Upper lobe of left lung (tissue), 6 donors: ENCODE data around the gene ATAD3A. TPM values are rescaled to one million over a fixed set of nuclear protein-coding genes. Genes with fewer than 3 reads are reported as not detected.
A peak's percentile ranks its signal among the peaks of the same experiment; 100 is the strongest.

Source experiments
- ATAC-seq, 2 donors: fragments of 200-7000 bp; cut with Tn5 transposase; one replicate each; pipeline ENCODE4 v1.9.1; 2022; ENCODE audit warnings: mild to moderate bottlenecking in 2 of 2, moderate library complexity in 2 of 2; ENCODE audit not compliant: low FRiP score in 2 of 2
- DNase-seq, 2 donors: peaks; one replicate each; pipeline ENCODE4 v3.0.0-alpha.2; 2019 to 2020
- H3K27ac ChIP-seq, 4 donors: fragments of 200-600 bp; sonication (generic); one replicate each; pipeline ENCODE4 v1.5.1; 2016 to 2019
- H3K27me3 ChIP-seq, 4 donors: fragments of 200-600 bp; sonication (generic); one replicate each; pipeline ENCODE4 v1.5.1; 2017 to 2019
- H3K36me3 ChIP-seq, 4 donors: fragments of 200-600 bp; sonication (generic); one replicate each; pipeline ENCODE4 v1.5.1; 2016 to 2019
- H3K4me1 ChIP-seq, 4 donors: fragments of 200-600 bp; sonication (generic); one replicate each; pipeline ENCODE4 v1.5.1; 2018 to 2019
- H3K4me3 ChIP-seq, 4 donors: fragments of 200-600 bp; sonication (generic); one replicate each; pipeline ENCODE4 v1.5.1; 2017 to 2019; ENCODE audit warnings: mild to moderate bottlenecking in 2 of 4, moderate library complexity in 1 of 4
- H3K9me3 ChIP-seq, 4 donors: fragments of 200-600 bp; sonication (generic); one replicate each; pipeline ENCODE4 v1.5.1; 2018 to 2019
- EP300 ChIP-seq, 4 donors: sonication (generic); formaldehyde crosslinking; IDR thresholded peaks; one replicate each; pipeline ENCODE4 v1.5.1; 2017; ENCODE audit warnings: antibody characterized with exemption in 4 of 4, control low read depth in 2 of 4
- POLR2A ChIP-seq, 4 donors: fragments of 450-650 bp; IDR thresholded peaks; one replicate each; pipeline ENCODE4 v1.5.1; 2016 to 2017; ENCODE audit warnings: antibody characterized with exemption in 4 of 4, mild to moderate bottlenecking in 2 of 4
- POLR2AphosphoS5 ChIP-seq, 2 donors: sonication (generic); formaldehyde crosslinking; IDR thresholded peaks; one replicate each; pipeline ENCODE4 v1.5.1; 2017; ENCODE audit warnings: antibody characterized with exemption in 2 of 2
- WGBS, 2 donors: methylation state at CpG; one replicate each; pipeline ENCODE4 v1.1.5; 2017 to 2018; 5-methylcytosine and 5-hydroxymethylcytosine counted together
- total RNA-seq, 6 donors: library from RNA; depleted of rRNA in 4 of 6; stranded (reverse); fragments of >200 nt in 4 of 6; gene quantifications; one replicate each; pipeline versions ENCODE4 v1.1.0 to v1.2.1, GENCODE V29; 2016 to 2021
- TF ChIP-seq, protein P1 (sequence below), 6 experiments: fragments of 450-650 bp in 4 of 6; fragments of 200-600 bp in 2 of 6; sonication (generic) in 2 of 6; IDR thresholded peaks; one replicate each; pipeline ENCODE4 v1.5.1; 2016 to 2019; ENCODE audit warnings: antibody characterized with exemption in 6 of 6
- donor health status: DM: no; HTN: no; CAD: no; lungs with moderate emphysema.
- donor health status: DM: no; HTN: yes; CAD: no; lungs with severe emphysema.

ATAD3A gene
- total RNA-seq, 6 donors from 2014 or later, result 18.5 to 31.9 (median 24.0) TPM

DNA sequence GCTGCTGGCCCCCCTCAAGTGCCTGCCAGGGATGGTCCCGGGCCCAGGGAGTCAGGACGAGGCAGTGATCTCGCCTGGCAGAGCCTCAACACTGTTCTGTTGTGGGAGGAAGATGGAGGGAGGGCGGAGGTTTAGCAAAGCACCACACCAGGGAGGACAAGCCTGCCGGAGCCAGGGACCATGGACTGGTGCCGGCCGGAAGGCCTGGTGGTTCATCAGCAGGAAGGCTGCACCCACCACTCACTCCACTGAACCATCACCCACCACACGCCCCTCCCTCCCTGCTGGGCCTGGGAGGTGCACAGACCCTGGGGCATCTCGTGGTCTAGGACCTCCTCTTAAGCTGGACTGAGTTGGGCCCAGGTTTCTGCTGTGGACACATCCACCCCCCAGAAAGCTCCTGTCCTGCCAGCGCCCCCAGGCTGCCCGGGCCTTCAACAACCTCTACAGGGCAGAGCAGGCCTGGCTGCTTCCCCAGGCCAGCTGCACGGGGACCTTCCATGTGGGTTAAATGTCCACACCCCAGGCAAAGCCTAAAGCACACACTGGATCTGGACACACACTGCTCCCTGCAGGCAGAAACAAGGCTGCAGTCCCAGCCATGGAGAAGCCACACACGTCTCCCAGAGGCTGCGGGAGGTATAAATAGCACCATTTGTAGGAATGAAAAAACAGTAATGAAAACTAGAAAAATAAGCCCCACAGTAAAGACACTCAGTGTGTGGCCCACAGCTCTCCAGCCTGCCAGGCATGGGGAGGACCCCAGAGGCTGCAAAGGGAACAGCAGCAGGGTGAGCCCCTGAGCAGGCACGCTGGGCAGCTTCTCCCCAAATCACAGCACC is 38.9 kb downstream of the ATAD3A start:
- 70 to 82% methylated on average over 11 to 15 of the region's 15 CpGs for WGBS, 2 donors
- peaks cover 0 to 10% (median 4%) of the 10 kb centered on the region in 4 donors for H3K4me1 ChIP-seq
- ATAC-seq, result peak in 1 of 2 donors; percentile 31
- DNase-seq, result peak in 1 of 2 donors; percentile 55
- TF ChIP-seq, protein P1, sequence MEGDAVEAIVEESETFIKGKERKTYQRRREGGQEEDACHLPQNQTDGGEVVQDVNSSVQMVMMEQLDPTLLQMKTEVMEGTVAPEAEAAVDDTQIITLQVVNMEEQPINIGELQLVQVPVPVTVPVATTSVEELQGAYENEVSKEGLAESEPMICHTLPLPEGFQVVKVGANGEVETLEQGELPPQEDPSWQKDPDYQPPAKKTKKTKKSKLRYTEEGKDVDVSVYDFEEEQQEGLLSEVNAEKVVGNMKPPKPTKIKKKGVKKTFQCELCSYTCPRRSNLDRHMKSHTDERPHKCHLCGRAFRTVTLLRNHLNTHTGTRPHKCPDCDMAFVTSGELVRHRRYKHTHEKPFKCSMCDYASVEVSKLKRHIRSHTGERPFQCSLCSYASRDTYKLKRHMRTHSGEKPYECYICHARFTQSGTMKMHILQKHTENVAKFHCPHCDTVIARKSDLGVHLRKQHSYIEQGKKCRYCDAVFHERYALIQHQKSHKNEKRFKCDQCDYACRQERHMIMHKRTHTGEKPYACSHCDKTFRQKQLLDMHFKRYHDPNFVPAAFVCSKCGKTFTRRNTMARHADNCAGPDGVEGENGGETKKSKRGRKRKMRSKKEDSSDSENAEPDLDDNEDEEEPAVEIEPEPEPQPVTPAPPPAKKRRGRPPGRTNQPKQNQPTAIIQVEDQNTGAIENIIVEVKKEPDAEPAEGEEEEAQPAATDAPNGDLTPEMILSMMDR (IDR thresholded peaks at IDR 0.05), result peak in 1 of 6 experiments; percentile 9
- TF ChIP-seq POLR2AphosphoS5 (IDR thresholded peaks at IDR 0.05) (no peak), EP300 (IDR thresholded peaks at IDR 0.05) (no peak)
- no peaks in the 10 kb centered on the region for H3K27me3 ChIP-seq
- peak overlapping the region in 3 of 4 donors; percentile 17 to 33 (median 25) for H3K27ac ChIP-seq
- H3K4me3 ChIP-seq, result no peak overlapping the region
- peaks cover 0 to 12% (median 6%) of the 10 kb centered on the region in 4 donors for H3K36me3 ChIP-seq
- no peaks in the 10 kb centered on the region for H3K9me3 ChIP-seq

DNA sequence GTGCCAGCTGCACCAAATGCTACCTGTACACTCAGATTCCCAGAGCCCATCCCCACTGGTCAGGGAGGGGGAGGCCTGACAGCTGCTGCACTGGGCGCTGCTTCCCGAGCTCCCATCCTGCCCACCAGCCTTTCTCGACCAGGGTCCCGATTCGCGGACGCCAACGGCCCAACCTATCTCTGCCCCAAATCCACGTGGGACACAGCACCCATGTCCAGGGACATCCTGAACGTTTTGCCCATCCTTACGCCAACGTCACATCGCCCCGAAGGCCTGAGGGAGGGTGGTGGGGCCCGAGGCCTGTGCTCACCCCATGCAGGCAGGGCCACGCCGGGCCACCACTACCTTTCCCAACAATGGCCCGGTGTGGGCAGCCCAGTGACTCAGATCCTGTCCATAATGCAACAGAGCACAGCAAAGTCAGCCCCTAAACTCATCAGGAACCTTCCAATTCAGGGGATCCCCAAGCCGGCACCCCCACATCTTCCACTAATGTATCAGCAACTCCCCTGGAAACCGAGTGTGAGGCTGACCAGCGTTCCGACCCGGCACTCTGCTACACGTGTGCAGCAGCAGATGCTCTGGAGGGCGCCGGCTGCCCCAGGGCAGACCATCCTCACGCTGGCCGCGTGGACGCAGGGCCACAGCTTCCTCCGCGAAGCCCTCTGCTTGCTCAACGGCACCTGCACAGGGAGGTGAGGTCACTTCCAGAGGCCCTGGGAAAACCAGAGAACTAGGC is 39.7 kb downstream of the ATAD3A start:
- peak in 1 of 2 donors; percentile 61 for DNase-seq

DNA sequence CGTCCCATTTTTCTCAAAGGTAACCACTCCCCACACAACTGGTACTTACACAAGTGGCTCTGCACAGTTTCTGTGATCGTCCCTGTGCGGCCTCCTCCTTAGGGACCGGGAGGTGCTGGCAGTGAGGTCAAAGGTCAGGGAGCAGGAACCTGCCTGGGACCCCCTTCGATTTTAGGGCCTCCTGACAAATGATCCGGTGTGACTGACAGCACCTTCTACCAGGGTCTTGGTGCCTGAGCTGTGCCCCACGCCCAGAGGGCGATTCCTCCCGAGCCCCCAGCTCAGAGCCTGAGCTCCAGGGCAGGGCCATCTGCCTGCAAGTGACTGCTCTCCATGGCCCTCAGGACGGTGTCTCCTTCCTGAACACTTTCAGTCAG is 40.3 kb downstream of the ATAD3A start:
- H3K9me3 ChIP-seq, result no peaks in the 10 kb centered on the region
- no peaks in the 10 kb centered on the region for H3K27me3 ChIP-seq
- ATAC-seq, result no peak
- H3K36me3 ChIP-seq, result peaks cover 0 to 11% (median 5%) of the 10 kb centered on the region in 4 donors
- 86 to 88% methylated on average over 5 to 9 of the region's 10 CpGs for WGBS, 2 donors
- no peak overlapping the region for H3K27ac ChIP-seq
- H3K4me1 ChIP-seq, result peaks cover 0 to 10% (median 4%) of the 10 kb centered on the region in 4 donors
- no peak overlapping the region for H3K4me3 ChIP-seq
- DNase-seq, result peak in 1 of 2 donors; percentile 24
- TF ChIP-seq EP300 (IDR thresholded peaks at IDR 0.05) (no peak), POLR2AphosphoS5 (IDR thresholded peaks at IDR 0.05) (no peak), POLR2A (IDR thresholded peaks at IDR 0.05) (no peak)
- TF ChIP-seq, protein P1 (IDR thresholded peaks at IDR 0.05), result no peak

More for the DNA sequence above, 39.7 kb downstream of the ATAD3A start:
- Histone ChIP-seq H3K27me3 (no peaks in the 10 kb centered on the region), H3K36me3 (peaks cover 0 to 12% (median 4%) of the 10 kb centered on the region in 4 donors), H3K27ac (peak overlapping the region in 1 of 4 donors; percentile 25), H3K4me1 (peaks cover 0 to 10% (median 4%) of the 10 kb centered on the region in 4 donors), H3K4me3 (no peak overlapping the region), H3K9me3 (no peaks in the 10 kb centered on the region)
- no peak for ATAC-seq
- no peak for TF ChIP-seq EP300 (IDR thresholded peaks at IDR 0.05)
- TF ChIP-seq, protein P1 (IDR thresholded peaks at IDR 0.05), result no peak
- no peak for TF ChIP-seq POLR2A (IDR thresholded peaks at IDR 0.05)
- no peak for TF ChIP-seq POLR2AphosphoS5 (IDR thresholded peaks at IDR 0.05)
- 90 to 94% methylated on average over 20 to 33 of the region's 33 CpGs for WGBS, 2 donors

DNA sequence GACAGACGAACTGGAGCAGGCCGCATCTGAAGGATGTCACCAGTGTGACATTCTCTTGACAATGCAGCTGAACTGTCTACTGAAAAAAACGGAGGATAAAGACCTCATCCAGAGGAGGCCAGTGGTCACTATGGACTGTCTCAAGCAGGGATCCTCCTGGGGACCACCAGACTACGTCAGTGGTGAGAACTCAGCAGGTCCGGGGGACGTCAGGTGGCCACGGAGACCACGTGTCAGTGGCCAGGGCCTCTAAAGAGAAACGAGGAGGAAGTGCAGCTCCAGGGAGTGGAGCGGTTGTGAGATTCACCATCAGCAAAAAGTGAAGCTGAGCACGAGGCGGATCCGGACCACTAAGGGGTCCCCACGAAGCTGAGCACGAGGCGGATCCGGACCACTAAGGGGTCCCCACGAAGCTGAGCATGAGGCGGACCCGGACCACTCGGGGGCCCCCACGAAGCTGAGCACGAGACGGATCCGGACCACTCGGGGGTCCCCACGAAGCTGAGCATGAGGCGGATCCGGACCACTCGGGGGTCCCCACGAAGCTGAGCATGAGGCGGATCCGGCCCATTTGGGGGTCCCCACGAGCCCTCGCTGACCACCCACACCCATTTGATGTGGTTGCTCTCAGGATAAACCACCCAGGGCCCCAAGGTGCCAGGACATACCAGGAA is 42.0 kb downstream of the ATAD3A start:
- Histone ChIP-seq H3K4me1 (peaks cover 0 to 10% (median 4%) of the 10 kb centered on the region in 4 donors), H3K4me3 (no peak overlapping the region), H3K9me3 (no peaks in the 10 kb centered on the region), H3K36me3 (peaks cover 0 to 10% (median 4%) of the 10 kb centered on the region in 4 donors), H3K27me3 (no peaks in the 10 kb centered on the region), H3K27ac (peak overlapping the region in 2 of 4 donors; percentile 53 to 59)
- DNase-seq (peak in 1 of 2 donors; percentile 50), ATAC-seq (no peak)
- no peak for TF ChIP-seq POLR2AphosphoS5 (IDR thresholded peaks at IDR 0.05)
- no peak for TF ChIP-seq EP300 (IDR thresholded peaks at IDR 0.05)
- TF ChIP-seq, protein P1 (IDR thresholded peaks at IDR 0.05), result no peak
- WGBS, 2 donors, result 88 to 90% methylated on average over 34 to 35 of the region's 35 CpGs
